Amygdala (tissue), 56 donors: ENCODE data around the gene MDP1.
"Not testable (repeated sequence)": the region's sequence is repeated elsewhere in the genome, so short reads cannot be mapped to it uniquely, and the experiment has no call there.

Experiments
- DNase-seq, 56 donors: peaks; one replicate each; lab custom pipeline; 2025; lab: John Stamatoyannopoulos, UW

Gene MDP1

GRCh38 chr14:24204163-24205146 lies 11.4 kb downstream of the MDP1 start:
- DNase-seq = no peak

GRCh38 chr14:24203249-24203886 lies 12.5 kb downstream of the MDP1 start:
- DNase-seq = not testable (repeated sequence)

- DNase-seq = not testable (repeated sequence)
Observed at GRCh38 chr14:24202538-24202937, 13.3 kb downstream of the MDP1 start.

- DNase-seq = no peak
Observed at GRCh38 chr14:24198814-24199524, 16.9 kb downstream of the MDP1 start.

- DNase-seq = no peak
Observed at GRCh38 chr14:24197056-24197450, 18.8 kb downstream of the MDP1 start.

- peak in 1 of 56 donors; percentile 37 for DNase-seq
Observed at GRCh38 chr14:24196071-24197055, 19.5 kb downstream of the MDP1 start.

GRCh38 chr14:24195186-24196070 lies 20.4 kb downstream of the MDP1 start, which contains the start of gene TM9SF1:
TM9SF1 (minus strand) TSS chr14:24195441; CDS start chr14:24195019, 422 bp downstream.
- DNase-seq = peak; percentile 17 to 88 (median 74)

GRCh38 chr14:24194873-24195185 lies 21.0 kb downstream of the MDP1 start:
- no peak for DNase-seq

GRCh38 chr14:24194186-24194872 lies 21.5 kb downstream of the MDP1 start:
- no peak for DNase-seq

- DNase-seq = no peak
Observed at GRCh38 chr14:24192933-24193332, 22.9 kb downstream of the MDP1 start.

GRCh38 chr14:24190416-24190815 lies 25.4 kb downstream of the MDP1 start:
- DNase-seq = no peak

GRCh38 chr14:24189460-24189859 lies 26.4 kb downstream of the MDP1 start:
- DNase-seq = no peak

GRCh38 chr14:24189059-24189375 lies 26.8 kb downstream of the MDP1 start:
- DNase-seq = no peak

- peak; percentile 68 to 97 (median 93) for DNase-seq
Observed at GRCh38 chr14:24188251-24189058, 27.4 kb downstream of the MDP1 start, which contains the start of gene IPO4. IPO4 (minus strand) TSS chr14:24188816; CDS start chr14:24188787, 29 bp downstream.

GRCh38 chr14:24187539-24187915 lies 28.3 kb downstream of the MDP1 start:
- DNase-seq = no peak

- DNase-seq = no peak
Observed at GRCh38 chr14:24186831-24187538, 28.9 kb downstream of the MDP1 start.

GRCh38 chr14:24185741-24186140 lies 30.1 kb downstream of the MDP1 start:
- DNase-seq = no peak
